H1 (cell line): ENCODE results near the gene TOPORS. TPM values are rescaled to one million over a fixed set of nuclear protein-coding genes. Genes with fewer than 3 reads are reported as not detected.

Experiments used
- CTCF ChIA-PET: fragments of 300-600 bp; sonication (Branson Sonifier 250); formaldehyde crosslinking; loops from one replicate; lab custom pipeline; 2021; ENCODE audit not compliant: partially characterized antibody; lab: Charles Lee
- POLR2A ChIA-PET: fragments of 300-600 bp; sonication (Branson Sonifier 250); formaldehyde crosslinking; loops from one replicate; lab custom pipeline; 2021; ENCODE audit warnings: inconsistent platforms; ENCODE audit not compliant: partially characterized antibody; lab: Charles Lee
- DNase-seq, 2 experiments: peaks; one replicate each; pipeline versions ENCODE4 v3.0.0 to v3.0.0-alpha.2; 2010 to 2022; ENCODE audit warnings: low spot score in 2 of 2, low read depth in 1 of 2, mixed read lengths in 1 of 2
- FAIRE-seq: peaks from 2 replicates; lab custom pipeline; 2011; peaks lifted over from hg19 to GRCh38; lab: Jason Lieb, UNC
- H2AFZ ChIP-seq: 2 replicates; pipeline ENCODE4 v1.8.1; 2012; ENCODE audit warnings: low read length, inconsistent platforms
- H2AK5ac ChIP-seq: 2 replicates; pipeline ENCODE4 v1.6.1; 2013; ENCODE audit warnings: low read depth, low read length
- H2BK120ac ChIP-seq: replicated peaks from 2 replicates; pipeline ENCODE3; 2013; ENCODE audit warnings: low read depth, low read length, inconsistent platforms
- H2BK12ac ChIP-seq: 2 replicates; pipeline ENCODE4 v1.6.1; 2013; ENCODE audit warnings: low read depth, low read length
- H2BK15ac ChIP-seq: 2 replicates; pipeline ENCODE4 v1.6.1; 2013; ENCODE audit warnings: low read length
- H2BK20ac ChIP-seq: 2 replicates; pipeline ENCODE4 v1.6.1; 2013; ENCODE audit warnings: low read length
- H2BK5ac ChIP-seq: 2 replicates; pipeline ENCODE4 v1.6.1; 2013; ENCODE audit warnings: low read depth, low read length
- H3K14ac ChIP-seq: 2 replicates; pipeline ENCODE4 v1.6.1; 2013; ENCODE audit warnings: inconsistent platforms; ENCODE audit not compliant: insufficient read length
- H3K18ac ChIP-seq: 2 replicates; pipeline ENCODE4 v1.6.1; 2013; ENCODE audit warnings: low read length; ENCODE audit errors: extremely low read depth
- H3K23ac ChIP-seq: 2 replicates; pipeline ENCODE4 v1.6.1; 2013; ENCODE audit warnings: inconsistent platforms; ENCODE audit not compliant: insufficient read length
- H3K23me2 ChIP-seq: 2 replicates; pipeline ENCODE4 v1.6.1; 2013; ENCODE audit warnings: low read depth, low read length
- H3K27ac ChIP-seq: 2 replicates; pipeline ENCODE4 v1.6.1; 2011; ENCODE audit warnings: low read depth, low read length, inconsistent platforms
- H3K27me3 ChIP-seq, 4 experiments: replicated peaks in 1 of 4; 1 replicate in 1 of 4; 2 replicates in 3 of 4; pipeline versions ENCODE4 v1.6.1 to v1.8.1; 2011 to 2013; ENCODE audit warnings: low read length in 3 of 4, mild to moderate bottlenecking in 3 of 4, inconsistent platforms in 2 of 4, mixed read lengths in 2 of 4, moderate library complexity in 1 of 4; ENCODE audit not compliant: control insufficient read depth in 3 of 4, insufficient read depth in 3 of 4; ENCODE audit errors: extremely low read depth in 1 of 4
- H3K36me3 ChIP-seq, 4 experiments: 2 replicates each; pipeline versions ENCODE4 v1.6.1 to v1.8.1; 2011 to 2013; ENCODE audit warnings: mild to moderate bottlenecking in 4 of 4, low read length in 3 of 4, moderate library complexity in 2 of 4, control low read depth in 1 of 4, inconsistent platforms in 1 of 4; ENCODE audit not compliant: insufficient read depth in 4 of 4, control insufficient read depth in 2 of 4
- H3K4ac ChIP-seq: replicated peaks from 2 replicates; pipeline ENCODE3; 2013; ENCODE audit warnings: low read length, low read depth, mixed read lengths, inconsistent platforms; ENCODE audit not compliant: insufficient read length
- H3K4me1 ChIP-seq, 4 experiments: replicated peaks in 1 of 4; 1 replicate in 1 of 4; 2 replicates in 3 of 4; pipeline versions ENCODE4 v1.6.1 to v1.8.1; 2011 to 2013; ENCODE audit warnings: low read length in 3 of 4, inconsistent platforms in 2 of 4, mixed read lengths in 1 of 4; ENCODE audit not compliant: insufficient read depth in 4 of 4, control insufficient read depth in 3 of 4
- H3K4me2 ChIP-seq, 2 experiments: 2 replicates each; pipeline versions ENCODE4 v1.6.1 to v1.8.1; 2011 to 2013; ENCODE audit warnings: low read depth in 2 of 2, low read length in 2 of 2, control low read depth in 1 of 2, inconsistent platforms in 1 of 2, mild to moderate bottlenecking in 1 of 2; ENCODE audit not compliant: insufficient read depth in 1 of 2
- H3K4me3 ChIP-seq, 4 experiments: fragments of 200-600, 300-600 bp in 1 of 4; sonication (generic), shearing (Covaris generic), sonication (Bioruptor Twin) in 1 of 4; 2 replicates each; pipeline versions ENCODE4 v1.5.1 to v1.8.1; 2011 to 2016; ENCODE audit warnings: low read length in 4 of 4, low read depth in 3 of 4, control low read depth in 2 of 4, inconsistent platforms in 2 of 4, mild to moderate bottlenecking in 2 of 4, mixed read lengths in 1 of 4, moderate library complexity in 1 of 4; ENCODE audit not compliant: insufficient read depth in 2 of 4; ENCODE audit errors: extremely low read depth in 1 of 4
- H3K56ac ChIP-seq: replicated peaks from 2 replicates; pipeline ENCODE3; 2013; ENCODE audit warnings: low read depth, mild to moderate bottlenecking, mixed read lengths, low read length, inconsistent platforms; ENCODE audit not compliant: insufficient read length
- H3K79me1 ChIP-seq: 2 replicates; pipeline ENCODE4 v1.6.1; 2013; ENCODE audit warnings: low read depth, low read length, control low read depth
- H3K79me2 ChIP-seq, 2 experiments: 2 replicates each; pipeline versions ENCODE4 v1.6.1 to v1.8.1; 2012 to 2013; ENCODE audit warnings: low read length in 2 of 2, mild to moderate bottlenecking in 2 of 2, inconsistent platforms in 1 of 2; ENCODE audit not compliant: insufficient read depth in 2 of 2, control insufficient read depth in 1 of 2
- H3K9ac ChIP-seq, 4 experiments: replicated peaks in 1 of 4; 1 replicate in 1 of 4; 2 replicates in 3 of 4; pipeline versions ENCODE4 v1.6.1 to v1.8.1; 2011 to 2013; ENCODE audit warnings: low read depth in 3 of 4, low read length in 3 of 4, control low read depth in 2 of 4, mild to moderate bottlenecking in 2 of 4, moderate library complexity in 2 of 4, inconsistent platforms in 1 of 4; ENCODE audit errors: extremely low read depth in 1 of 4
- H3K9me3 ChIP-seq, 2 experiments: 2 replicates each; pipeline versions ENCODE4 v1.6.1 to v1.8.1; 2012 to 2013; ENCODE audit warnings: mild to moderate bottlenecking in 2 of 2, moderate library complexity in 2 of 2, control low read depth in 1 of 2, inconsistent platforms in 1 of 2, low read depth in 1 of 2, low read length in 1 of 2, mixed read lengths in 1 of 2; ENCODE audit not compliant: insufficient read depth in 2 of 2
- H4K20me1 ChIP-seq, 2 experiments: replicated peaks in 1 of 2; 2 replicates each; pipeline versions ENCODE3 to v1.8.1; 2011 to 2013; ENCODE audit warnings: inconsistent platforms in 2 of 2, low read length in 2 of 2, mild to moderate bottlenecking in 1 of 2; ENCODE audit not compliant: insufficient read depth in 2 of 2, control insufficient read depth in 1 of 2
- H4K5ac ChIP-seq: 2 replicates; pipeline ENCODE4 v1.6.1; 2013; ENCODE audit warnings: low read length, low read depth, mixed read lengths, inconsistent platforms; ENCODE audit not compliant: insufficient read length
- H4K8ac ChIP-seq: 2 replicates; pipeline ENCODE4 v1.8.0; 2013; ENCODE audit warnings: mild to moderate bottlenecking, moderate library complexity, low read length, inconsistent platforms; ENCODE audit not compliant: insufficient read depth; ENCODE audit errors: extremely low read depth
- H4K91ac ChIP-seq: replicated peaks from 2 replicates; pipeline ENCODE3; 2013; ENCODE audit warnings: low read length, mixed read lengths, inconsistent platforms; ENCODE audit not compliant: insufficient read length
- CTBP2 ChIP-seq: IDR thresholded peaks from 2 replicates; pipeline ENCODE4 v1.7.0; 2011; ENCODE audit warnings: borderline replicate concordance, mild to moderate bottlenecking, moderate library complexity, mixed read lengths, low read length; ENCODE audit not compliant: insufficient read depth, insufficient read length
- HDAC2 ChIP-seq, 2 experiments: fragments of 300-600 bp in 1 of 2; sonication (generic) in 1 of 2; IDR thresholded peaks; 2 replicates each; pipeline ENCODE4 v1.6.1; 2011 to 2012; ENCODE audit warnings: low read depth in 2 of 2, low read length in 2 of 2, mild to moderate bottlenecking in 2 of 2, moderate library complexity in 2 of 2, borderline replicate concordance in 1 of 2, inconsistent platforms in 1 of 2
- SP4 ChIP-seq: IDR thresholded peaks from 2 replicates; pipeline ENCODE4 v1.6.1; 2012; ENCODE audit warnings: low read length, inconsistent platforms
- TAF1 ChIP-seq: IDR thresholded peaks from 2 replicates; pipeline ENCODE4 v1.6.1; 2011; ENCODE audit warnings: mild to moderate bottlenecking, low read depth, low read length
- TAF7 ChIP-seq: optimal IDR thresholded peaks from 2 replicates; pipeline ENCODE3; 2011; ENCODE audit warnings: low read depth, mild to moderate bottlenecking, inconsistent platforms, low read length, moderate library complexity, borderline replicate concordance
- WGBS, 2 experiments: shearing (Covaris generic) in 1 of 2; methylation state at CpG; one replicate each; pipeline versions ENCODE4 v1.1.6 to v1.1.7; 2013 to 2015; ENCODE audit warnings: low lambda C conversion rate in 2 of 2, mixed read lengths in 2 of 2, inconsistent platforms in 1 of 2, low coverage in 1 of 2, missing lambda C conversion rate in 1 of 2; ENCODE audit not compliant: insufficient replicate concordance in 2 of 2, insufficient coverage in 1 of 2, insufficient read length in 1 of 2; ENCODE audit errors: extremely low coverage in 1 of 2, missing lambda C conversion rate in 1 of 2; 5-methylcytosine and 5-hydroxymethylcytosine counted together
- polyA plus RNA-seq, 7 experiments: library from polyadenylated mRNA; depleted of rRNA in 3 of 7; stranded (reverse) in 5 of 7; unstranded in 2 of 7; fragments of >200 nt in 5 of 7; fragments of 200-250 nt in 2 of 7; gene quantifications; 1 replicate in 5 of 7; 2 replicates in 1 of 7; 4 replicates in 1 of 7; pipeline versions ENCODE4 v1.2.1 to v1.2.3, GENCODE V29; 2011 to 2013; ENCODE audit warnings: missing spikeins in 2 of 7, mixed read lengths in 2 of 7
- total RNA-seq: library from RNA; stranded (reverse); fragmentation: NEBNext Ultra II Directional; extraction: Animal tissue kit (Norgen Biotek cat#: 25700); gene quantifications from 2 replicates; pipeline ENCODE4 v1.2.1, GENCODE V29; 2021
- TF ChIP-seq, protein P1 (sequence below): IDR thresholded peaks from 2 replicates; pipeline ENCODE4 v1.6.1; 2012; ENCODE audit warnings: low read length, inconsistent platforms
- TF ChIP-seq, protein P2 (sequence below): IDR thresholded peaks from 2 replicates; pipeline ENCODE4 v1.6.1; 2011; ENCODE audit warnings: low read depth, mild to moderate bottlenecking, low read length; ENCODE audit not compliant: insufficient read depth

TOPORS gene
- total and polyA plus RNA-seq, 2 of the 8 experiments (the other 6 are each of a cell fraction or from before 2014, with no cell fraction given), result 10.3 to 30.7 TPM

GRCh38 chr9:32500768-32501167 is 51.6 kb downstream of the TOPORS start:
- no peak overlapping the region for H2AK5ac ChIP-seq
- no peak overlapping the region for H4K8ac ChIP-seq
- no peaks in the 10 kb centered on the region for H3K9me3 ChIP-seq
- H3K4me3 ChIP-seq, result no peak overlapping the region
- H2BK15ac ChIP-seq, result no peak overlapping the region
- peaks cover 0 to 4% (median 3%) of the 10 kb centered on the region in 4 experiments; a peak in 3 of 8 replicates for H3K36me3 ChIP-seq
- no peaks in the 10 kb centered on the region for H4K20me1 ChIP-seq
- H3K56ac ChIP-seq, result no peak overlapping the region
- no peak overlapping the region for H3K14ac ChIP-seq
- H3K9ac ChIP-seq, result no peak overlapping the region
- no peak overlapping the region for H3K23ac ChIP-seq
- peaks cover 0 to 7% (median 2%) of the 10 kb centered on the region in 4 experiments; a peak in 3 of 7 replicates for H3K4me1 ChIP-seq
- WGBS, 2 experiments, result 89% methylated on average over 2 of the region's 2 CpGs; no CpG with 5 or more reads in 1 of the 2 experiments
- H3K18ac ChIP-seq, result no peak overlapping the region
- FAIRE-seq (no peak), DNase-seq (no peak)
- CTCF ChIA-PET, result interaction anchor here (1.1 to 1.6 kb wide), 2 partner anchors 12 to 25 kb away, joined by 3 to 5 read pairs; partner anchors contain the start of gene RIGI
- no peak overlapping the region for H3K4me2 ChIP-seq
- H4K91ac ChIP-seq, result no peak overlapping the region
- H3K27me3 ChIP-seq, result no peaks in the 10 kb centered on the region
- H3K27ac ChIP-seq, result no peak overlapping the region
- no peaks in the 10 kb centered on the region for H3K79me1 ChIP-seq
- no peaks in the 10 kb centered on the region for H3K23me2 ChIP-seq
- no peak overlapping the region for H3K4ac ChIP-seq
- H3K79me2 ChIP-seq, result no peaks in the 10 kb centered on the region
- POLR2A ChIA-PET, result no interaction called here
- H2BK120ac ChIP-seq, result no peak overlapping the region
- H2BK20ac ChIP-seq, result no peak overlapping the region
- H4K5ac ChIP-seq, result no peak overlapping the region
- no peak overlapping the region for H2AFZ ChIP-seq
- H2BK5ac ChIP-seq, result no peak overlapping the region
- no peak overlapping the region for H2BK12ac ChIP-seq
- TF ChIP-seq, protein P1, sequence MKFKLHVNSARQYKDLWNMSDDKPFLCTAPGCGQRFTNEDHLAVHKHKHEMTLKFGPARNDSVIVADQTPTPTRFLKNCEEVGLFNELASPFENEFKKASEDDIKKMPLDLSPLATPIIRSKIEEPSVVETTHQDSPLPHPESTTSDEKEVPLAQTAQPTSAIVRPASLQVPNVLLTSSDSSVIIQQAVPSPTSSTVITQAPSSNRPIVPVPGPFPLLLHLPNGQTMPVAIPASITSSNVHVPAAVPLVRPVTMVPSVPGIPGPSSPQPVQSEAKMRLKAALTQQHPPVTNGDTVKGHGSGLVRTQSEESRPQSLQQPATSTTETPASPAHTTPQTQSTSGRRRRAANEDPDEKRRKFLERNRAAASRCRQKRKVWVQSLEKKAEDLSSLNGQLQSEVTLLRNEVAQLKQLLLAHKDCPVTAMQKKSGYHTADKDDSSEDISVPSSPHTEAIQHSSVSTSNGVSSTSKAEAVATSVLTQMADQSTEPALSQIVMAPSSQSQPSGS, result no peak
- TF ChIP-seq CTBP2 (no peak), TAF1 (no peak), HDAC2 (IDR thresholded peaks at IDR 0.05; ENCODE audit: borderline replicate concordance in 1 of 2, low read depth in 2 of 2, low read length in 2 of 2) (no peak), TAF7 (no peak), SP4 (no peak)
- TF ChIP-seq, protein P2, sequence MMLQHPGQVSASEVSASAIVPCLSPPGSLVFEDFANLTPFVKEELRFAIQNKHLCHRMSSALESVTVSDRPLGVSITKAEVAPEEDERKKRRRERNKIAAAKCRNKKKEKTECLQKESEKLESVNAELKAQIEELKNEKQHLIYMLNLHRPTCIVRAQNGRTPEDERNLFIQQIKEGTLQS, result no peak
